HG03039 (cell line): ENCODE data around the gene STRA8.
"Not testable (repeated sequence)": the region's sequence is repeated elsewhere in the genome, so short reads cannot be mapped to it uniquely, and the experiment has no call there.

Source experiments
- ATAC-seq: cut with Tn5 transposase; IDR thresholded peaks from one replicate; pipeline ENCODE4 v1.9.1; 2021; ENCODE audit warnings: mild to moderate bottlenecking, moderate library complexity; ENCODE audit not compliant: unreplicated experiment

Gene STRA8

DNA sequence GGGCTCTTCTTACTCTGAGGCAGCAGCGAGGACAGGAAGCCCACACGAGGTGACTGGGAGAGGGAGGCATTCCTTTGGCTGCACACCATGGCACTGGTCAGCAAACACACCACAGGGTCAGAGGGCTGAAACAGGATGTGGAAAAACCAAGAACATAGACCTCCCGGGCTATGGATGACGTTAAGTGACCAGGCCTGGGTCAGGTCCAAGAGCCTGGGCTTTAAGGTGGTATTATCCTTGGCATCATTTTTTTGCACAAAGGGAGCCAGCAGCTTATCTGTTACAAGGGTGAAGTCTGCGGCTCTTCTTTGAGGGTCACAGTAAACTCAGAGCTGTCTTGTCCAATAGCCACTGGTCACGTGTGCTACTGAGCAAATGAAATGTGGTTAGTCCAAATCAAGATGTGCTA lies 29.3 kb upstream of the STRA8 start:
- ATAC-seq: no peak

DNA sequence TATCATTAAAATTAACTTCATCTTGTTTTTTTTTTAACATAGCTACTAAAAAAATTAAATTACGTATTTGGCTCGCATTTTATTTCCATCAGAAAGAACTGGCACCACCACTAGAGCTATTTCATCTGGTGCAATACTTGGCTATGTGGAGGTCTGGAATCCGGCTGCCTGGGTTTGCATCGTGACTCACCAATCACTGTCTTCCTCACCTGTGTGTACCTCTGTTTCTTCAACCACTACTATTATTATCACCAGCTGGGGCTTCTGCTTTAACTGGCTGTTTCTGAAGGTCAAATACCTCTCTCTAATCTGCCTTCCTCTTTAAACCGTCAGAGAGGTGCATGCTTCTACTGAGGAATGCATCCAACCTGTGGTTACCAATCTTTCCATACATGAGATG lies 28.8 kb upstream of the STRA8 start:
- no peak for ATAC-seq

DNA sequence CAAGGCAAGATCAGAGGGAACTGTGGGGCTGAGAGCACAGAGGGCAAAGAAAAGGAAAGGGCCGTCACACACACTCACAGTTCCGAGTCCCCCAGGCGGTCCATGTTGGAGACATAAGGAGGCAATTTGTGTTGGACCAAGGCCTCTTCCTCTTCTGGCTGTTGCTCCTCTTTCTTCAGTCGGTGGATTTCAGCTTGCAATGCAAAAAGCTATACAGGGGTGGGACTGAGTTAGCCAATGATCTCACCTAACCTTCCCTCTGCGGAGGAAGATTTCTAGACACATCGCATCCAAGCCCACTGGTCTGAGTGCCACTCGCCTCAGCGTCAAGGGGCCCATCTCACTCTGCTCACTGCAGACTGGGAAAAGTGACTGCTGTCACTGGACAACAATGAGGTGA lies 27.8 kb upstream of the STRA8 start:
- no peak for ATAC-seq

DNA sequence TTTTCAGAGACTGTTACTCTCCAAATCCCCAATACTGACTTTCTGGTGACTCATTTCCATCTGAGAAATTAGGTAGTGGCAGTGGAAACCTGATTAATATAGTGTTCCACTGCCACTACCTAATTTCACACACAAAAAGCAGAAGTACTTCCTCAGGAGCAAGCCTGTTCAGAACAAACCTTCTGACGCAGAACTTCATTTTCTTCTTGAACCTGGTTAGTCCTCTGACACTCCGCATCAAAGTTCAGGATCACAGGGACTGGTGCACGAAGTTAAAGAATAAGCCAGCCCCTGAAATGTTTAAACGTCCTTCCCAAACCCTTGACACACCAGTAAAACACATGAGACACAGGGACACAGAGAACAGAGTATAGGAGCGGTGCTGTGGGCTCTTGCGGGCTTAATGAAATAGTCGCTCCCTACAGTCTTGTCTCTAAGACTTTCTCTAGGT lies 26.7 kb upstream of the STRA8 start:
- peak; percentile 22 for ATAC-seq

DNA sequence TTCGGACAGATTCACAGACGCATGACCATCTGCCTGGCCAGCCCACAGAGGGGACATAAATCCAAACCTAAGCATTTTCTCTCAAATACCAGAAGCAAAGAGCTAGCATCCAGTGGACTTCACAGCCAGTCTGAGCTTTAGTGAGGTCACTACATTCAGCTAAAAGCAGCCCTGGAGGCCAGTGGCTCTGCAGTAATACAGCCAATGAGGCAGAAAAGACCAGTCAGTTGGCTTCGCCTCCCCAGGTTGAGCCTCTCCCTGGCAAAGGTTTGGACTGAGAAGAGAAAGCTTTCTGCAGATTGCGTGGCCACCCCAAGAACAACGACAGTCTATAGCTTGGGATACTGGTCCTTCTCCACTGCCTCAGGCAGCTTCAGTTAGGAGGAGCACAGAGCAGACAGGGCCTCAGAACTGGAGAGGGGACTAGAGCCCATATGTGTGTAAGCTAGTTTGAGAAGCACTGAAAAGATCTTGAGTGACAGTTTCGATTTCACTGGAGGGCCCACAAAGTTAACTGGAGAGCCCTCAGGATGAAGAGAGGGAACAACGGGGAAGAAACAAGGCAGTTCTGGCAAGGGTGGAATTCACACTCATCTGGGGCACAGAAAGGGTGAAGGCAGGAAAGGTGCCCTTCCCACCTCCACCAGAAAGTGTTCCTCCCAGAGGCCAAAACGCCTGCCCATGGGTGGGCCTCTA lies 26.1 kb upstream of the STRA8 start:
- no peak for ATAC-seq

DNA sequence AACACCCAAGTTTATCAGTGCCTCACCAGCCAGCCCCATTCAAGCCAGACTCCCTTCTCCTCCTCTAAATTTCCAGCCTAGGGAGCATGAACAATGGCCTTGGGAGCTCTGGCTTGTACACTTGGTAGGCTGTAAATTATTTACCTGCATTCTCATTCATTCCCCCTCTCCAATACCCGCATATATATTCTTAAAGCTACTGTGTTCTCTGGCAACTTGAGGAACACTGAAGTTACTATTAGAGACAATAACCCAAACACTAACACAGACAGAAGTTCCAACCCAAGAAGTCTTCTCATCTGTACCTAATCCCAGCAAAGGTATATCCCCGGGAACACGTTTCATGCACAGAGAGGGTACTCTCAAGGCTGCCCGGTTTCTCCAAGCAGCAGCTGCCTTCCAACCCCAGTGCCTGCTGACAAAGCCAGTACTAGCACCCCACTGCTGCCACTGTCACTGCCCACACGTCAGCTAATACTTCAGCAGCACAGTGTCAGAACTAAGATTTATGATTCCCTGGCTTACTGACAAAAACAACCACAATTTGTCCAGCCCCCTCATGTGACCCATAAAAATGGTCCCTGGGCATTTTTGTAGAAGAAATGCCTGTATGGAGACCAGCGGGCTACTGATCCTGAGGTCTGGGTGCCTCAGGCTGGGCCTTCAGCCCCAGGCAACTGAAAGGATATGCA lies 25.4 kb upstream of the STRA8 start:
- no peak for ATAC-seq

DNA sequence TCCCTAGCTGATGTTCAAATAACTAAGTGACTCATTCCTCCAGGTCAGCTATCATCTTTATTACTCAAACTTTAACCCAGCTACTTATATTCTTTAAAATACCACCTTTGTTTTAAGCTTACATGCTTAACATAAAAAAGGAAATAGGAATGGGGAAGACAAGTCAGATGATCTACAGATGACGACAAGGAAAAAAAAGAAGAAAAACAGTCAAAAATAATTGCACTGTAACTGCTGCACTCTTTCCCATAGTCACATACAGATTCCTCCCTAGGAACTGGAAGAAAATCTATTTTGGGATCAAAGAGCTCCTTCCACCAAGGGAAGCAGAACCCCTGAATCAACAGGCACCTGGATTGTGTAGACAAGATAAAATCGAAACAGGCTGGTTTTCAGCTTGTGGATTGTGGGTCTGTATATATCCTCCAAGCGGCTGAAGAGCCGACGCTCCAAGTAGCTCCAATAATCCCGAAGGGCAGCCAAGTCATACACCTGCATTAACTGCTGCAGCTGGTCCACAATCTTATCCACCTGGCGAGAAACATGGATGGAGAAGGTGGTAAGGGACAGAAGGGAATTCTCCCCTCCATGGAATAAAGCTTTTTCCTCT lies 24.3 kb upstream of the STRA8 start:
- no peak for ATAC-seq

DNA sequence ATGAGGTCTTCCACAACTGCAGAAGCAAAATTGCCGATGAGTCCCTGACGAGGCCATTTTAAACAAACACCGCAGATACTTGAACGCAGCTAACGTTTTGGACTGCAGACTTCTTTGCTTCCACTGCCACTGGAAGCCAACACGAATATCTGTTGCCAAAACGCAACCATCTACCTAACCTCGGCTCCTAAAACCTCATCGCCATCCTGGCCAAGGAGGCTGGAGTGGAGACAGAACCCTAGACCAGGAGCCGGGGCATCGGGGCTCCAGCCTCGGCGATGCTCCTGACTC lies 22.8 kb upstream of the STRA8 start:
- no peak for ATAC-seq

DNA sequence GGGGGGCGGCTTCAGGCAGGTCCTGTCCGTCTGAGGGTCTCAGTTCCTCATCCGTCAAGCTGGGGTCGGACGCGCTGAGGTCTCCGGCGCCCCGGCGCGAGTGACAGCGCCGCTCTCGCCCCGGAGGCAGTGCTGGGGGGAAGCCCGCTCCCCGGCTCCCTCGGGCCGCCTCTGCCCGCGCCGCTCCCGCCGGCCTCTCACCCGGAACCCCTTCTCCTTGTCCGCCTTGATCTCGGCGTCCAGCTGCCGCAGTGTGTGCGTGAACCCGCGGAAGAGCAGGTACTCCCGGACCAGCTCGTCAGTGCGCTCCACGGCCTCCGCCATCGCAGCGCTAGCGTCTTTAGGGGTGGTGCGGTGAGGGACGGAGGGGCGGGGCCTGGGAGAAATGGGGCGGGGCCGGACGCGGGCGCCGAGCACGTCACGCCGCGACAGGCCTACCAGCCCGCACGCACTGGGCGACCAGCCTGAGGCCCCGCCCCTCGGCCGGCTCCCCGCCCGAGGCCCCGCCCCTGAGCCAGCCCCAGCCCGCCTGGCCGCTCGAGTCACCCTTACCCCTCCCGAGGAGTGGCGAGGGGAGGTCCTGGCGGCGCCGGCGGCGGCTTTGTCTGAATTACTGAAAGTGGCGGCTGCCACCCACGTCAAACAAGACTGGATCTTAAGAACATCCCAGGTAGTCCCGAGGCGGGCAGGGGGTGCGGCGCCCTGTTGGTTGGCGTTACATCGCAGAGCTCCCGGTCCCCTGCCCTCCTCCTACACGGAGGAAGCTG lies 22.3 kb upstream of the STRA8 start, which contains the start of gene WDR91:
Gene WDR91 (minus strand): TSS at position 348 of the 767 bp plus-strand sequence. CDS start 24 bp downstream, at position 324.
- peak; percentile 79 for ATAC-seq

DNA sequence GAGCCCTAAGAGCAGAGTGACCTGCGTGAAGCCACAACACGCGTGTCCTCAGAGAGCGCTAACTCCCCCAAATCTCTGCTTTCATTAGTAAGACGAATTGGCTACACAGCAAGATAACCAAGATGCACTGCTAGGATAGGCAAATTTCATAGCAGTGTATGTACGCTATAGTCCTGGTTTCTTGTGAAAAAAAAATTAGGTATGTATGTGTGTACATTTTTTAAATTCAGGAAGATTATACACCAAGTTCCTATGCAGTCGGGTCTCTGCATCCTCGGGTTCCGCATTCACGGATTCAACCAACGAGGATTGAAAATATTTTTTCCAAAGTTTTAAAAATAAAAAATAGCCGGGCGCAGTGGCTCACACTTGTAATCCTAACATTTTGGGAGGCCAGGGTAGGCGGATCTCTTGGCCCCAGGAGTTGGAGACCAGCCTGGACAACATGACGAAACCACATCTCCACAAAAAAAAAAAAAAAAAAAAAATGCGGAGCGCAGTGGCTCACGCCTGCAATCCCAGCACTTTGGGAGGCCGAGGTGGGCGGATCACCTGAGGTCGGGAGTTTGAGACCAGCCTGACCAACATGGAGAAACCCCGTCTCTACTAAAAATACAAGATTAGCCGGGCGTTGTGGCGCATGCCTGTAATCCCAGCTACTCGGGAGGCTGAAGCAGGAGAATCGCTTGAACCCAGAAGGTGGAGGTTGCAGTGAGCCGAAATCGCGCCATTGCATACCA lies 21.5 kb upstream of the STRA8 start:
- ATAC-seq: not testable (repeated sequence)

DNA sequence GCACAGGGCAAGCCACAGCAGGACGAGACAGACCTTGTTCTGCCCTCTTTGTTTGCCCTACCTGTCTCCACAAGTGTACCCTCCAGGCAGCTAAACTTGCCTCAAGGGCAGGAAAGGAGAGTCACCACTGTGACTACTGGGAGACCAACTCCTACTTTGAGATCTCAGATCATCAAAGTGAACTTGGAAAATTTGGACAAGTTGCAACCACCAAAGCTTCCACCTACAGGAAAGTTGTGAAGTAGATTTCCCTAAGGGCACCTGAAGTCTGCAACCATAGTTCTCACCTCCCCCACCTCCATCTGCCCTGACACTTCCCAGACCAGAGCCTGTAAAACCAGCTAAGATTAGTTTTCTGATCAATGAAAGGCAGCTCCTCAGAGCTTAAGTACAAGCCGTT lies 19.8 kb upstream of the STRA8 start:
- no peak for ATAC-seq

DNA sequence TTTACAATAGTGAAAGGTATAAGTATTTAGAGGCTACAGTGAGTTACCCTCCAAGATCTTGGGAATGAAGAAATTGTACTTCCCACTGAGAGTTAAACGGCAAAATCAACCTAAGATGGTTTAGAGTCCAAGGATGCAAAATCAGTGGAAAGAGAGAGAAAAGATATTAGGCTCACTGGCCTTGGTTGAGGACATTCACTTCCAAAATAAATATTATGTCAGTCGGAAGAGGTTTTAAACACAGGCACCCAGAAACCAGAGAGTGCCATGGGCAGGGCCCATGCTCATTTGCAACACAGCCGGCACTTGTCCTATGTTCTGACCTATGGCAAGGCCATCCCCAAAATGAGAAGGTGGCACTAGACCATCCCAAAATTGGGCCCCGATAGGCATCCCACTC lies 18.5 kb upstream of the STRA8 start:
- no peak for ATAC-seq

DNA sequence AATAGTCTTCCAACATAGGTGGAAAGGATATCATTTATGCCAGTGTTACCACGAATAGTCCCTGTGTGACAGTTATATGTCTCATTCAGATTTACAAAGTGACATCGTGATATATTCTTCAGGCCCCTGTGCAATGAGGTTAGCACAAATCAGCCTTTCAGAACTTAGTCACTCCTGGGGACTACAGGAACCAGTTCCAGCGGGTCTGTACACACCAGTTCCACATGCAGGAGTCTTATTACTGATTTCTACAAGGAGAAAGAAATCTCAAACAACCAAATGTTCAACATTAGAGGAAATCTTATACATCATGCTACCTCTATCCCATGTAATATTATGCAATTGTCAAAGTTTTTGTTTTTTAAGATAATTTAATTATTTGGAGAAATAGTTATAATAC lies 17.9 kb upstream of the STRA8 start:
- ATAC-seq: no peak

DNA sequence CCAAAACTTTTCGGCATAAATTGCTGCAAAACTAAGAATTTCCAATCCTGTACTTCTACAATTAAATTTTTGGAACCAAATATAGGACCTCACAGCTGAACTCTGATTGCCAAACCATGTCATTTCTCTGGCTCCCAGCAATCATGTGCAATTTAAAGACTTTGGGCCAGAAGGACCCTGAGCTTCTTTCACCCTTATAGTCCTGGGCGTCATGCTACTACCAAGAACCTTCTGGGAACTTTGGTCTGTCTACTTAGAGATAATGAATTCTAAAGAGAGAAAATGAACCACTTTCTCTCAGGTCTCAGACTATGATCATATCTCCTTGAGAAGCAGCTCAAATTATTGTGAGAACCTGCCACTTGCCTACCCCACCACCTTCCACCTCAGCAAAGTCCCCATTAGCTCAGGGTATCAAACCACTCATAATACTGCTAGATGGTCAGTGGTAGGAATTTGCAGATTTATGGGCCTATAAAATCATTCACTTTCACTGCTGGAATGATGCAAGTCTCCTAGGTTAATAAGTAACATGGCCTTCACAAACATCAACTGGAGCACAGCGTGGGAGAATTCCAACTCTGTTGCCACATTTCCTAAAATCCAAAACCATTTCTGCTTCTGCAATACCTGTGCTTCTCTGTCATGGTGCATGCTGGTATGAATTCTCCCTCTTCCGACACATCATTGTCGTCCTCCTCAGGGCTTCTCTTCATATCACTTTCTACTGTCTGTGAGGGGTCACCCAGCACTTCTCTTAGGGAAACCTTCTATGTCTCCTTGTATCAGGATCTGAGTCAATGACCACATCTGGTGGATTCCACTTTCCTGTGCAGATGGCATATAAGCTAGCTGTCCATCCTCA lies 15.8 kb upstream of the STRA8 start:
- ATAC-seq: no peak

DNA sequence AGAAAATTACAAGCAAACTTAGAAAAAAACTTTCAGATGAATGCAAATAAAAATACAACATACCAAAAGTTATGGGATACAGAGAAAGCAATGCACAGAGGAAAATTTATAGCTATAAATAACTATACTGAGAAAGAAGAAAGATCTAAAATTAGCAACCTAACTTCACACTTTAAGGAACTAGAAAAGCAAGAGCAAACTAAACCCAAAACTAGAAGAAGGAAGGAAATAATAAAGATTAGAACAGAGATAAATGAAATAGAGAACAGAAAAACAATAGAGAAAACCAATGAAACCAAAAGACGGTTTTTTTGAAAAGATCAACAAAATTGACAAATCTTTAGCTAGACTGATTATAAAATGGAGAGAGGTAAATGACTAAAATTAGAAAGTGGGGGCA lies 9.6 kb upstream of the STRA8 start:
- ATAC-seq: no peak

DNA sequence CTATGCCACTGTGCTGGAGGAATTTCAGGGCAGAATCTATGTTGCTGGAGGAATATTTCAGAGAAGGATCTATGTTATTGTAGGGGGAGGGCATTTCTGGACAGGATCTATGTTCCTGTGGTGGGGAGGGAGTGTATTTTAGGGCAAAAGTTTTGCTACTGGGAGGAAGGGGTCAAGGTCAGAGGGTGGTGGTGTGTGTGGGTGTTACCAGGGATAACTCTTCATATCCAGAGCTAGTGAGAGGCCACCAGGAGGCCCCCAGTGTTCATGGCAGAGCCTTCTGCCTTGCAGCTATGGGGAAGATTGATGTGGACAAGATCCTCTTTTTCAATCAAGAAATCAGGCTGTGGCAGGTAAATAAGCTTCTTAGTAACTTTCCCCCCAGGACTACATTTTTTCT lies 2.0 kb upstream of the STRA8 start:
- no peak for ATAC-seq

DNA sequence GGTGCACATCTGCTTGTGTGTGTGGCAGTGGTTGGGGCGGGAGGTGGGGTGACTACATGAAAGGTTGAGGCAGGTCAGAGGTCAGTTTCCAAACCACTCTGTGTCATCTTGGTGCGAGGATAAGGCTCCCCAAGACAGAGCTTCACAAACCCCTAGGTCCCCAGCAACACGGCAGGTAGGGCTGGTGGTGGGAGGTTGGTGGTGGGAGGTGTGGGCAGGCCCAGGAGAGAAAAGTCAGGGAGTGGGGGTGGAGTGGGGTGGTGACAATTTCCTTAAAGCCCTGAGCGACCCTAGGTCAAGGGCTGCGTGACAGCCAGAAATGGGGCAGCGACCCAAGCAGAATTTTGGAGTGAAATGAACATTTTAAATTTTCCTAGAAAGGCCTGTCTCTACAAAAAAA lies 1.6 kb upstream of the STRA8 start:
- ATAC-seq: no peak

DNA sequence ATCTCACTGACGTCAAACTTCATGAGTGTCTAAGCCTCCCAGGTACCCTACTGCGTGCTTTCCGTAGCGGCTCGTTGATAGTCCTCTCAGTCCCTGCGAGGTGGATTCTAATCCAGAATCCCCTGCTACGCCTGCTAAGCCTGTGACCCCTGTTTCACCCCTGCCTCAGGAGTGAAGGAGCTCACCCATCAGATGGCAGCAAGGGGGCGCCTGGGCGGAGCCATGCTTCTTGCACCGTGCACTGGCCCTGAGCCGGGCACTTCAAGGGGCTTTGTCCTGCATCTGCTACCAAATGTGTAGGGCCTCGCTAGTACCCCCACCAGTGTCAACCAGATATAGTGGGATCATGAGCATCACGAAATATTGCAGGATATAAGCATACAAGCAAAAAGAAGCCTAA lies 918 bp upstream of the STRA8 start:
- no peak for ATAC-seq

DNA sequence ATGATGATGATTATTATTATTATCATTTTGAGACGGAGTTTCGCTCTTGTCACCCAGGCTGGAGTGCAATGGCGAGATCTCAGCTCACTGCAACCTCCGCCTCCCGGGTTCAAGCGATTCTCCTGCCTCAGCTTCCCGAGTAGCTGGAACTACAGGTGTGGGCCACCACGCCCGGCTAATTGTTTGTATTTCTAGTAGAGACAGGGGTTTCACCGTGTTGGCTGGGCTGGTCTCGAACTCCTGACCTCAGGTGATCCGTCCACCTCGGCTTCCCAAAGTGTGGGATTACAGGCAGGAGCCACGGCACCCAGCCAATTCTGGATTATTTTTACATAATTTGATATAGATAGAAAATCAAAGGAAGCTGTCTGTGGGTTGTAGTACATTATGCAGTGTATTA lies 457 bp downstream of the STRA8 start:
- not testable (repeated sequence) for ATAC-seq

DNA sequence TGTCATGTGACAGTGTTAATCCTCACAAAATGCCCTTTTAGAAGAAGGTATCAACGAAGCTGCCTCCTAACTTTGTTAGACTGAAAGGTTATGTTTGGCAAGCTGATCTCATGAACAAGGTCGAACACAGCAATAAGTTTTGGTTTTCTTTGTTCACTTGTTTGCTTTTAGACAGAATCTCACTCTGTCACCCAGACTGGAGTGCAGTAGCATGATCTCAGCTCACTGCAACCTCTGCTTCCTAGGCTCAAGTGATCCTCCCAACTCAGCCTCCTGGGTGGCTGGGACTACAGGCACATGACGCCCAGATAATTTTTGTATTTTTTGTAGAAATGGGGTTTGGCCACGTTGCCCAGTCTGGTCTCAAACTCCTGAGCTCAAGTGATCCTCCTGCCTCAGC lies 1.1 kb downstream of the STRA8 start:
- no peak for ATAC-seq
